ENCODE data around the gene ZNF883. TPM values are rescaled to one million over a fixed set of nuclear protein-coding genes. Genes with fewer than 3 reads are reported as not detected.

Gene ZNF883
- total RNA-seq, 2 experiments from 2014 or later, result 1.1 to 1.6 TPM

GRCh38 chr9:112945620-112946208 lies 66.3 kb downstream of the ZNF883 start:
- TF ChIP-seq CTCF (IDR thresholded peaks at IDR 0.05), result no peak
- Mint-ChIP-seq H3K27me3 (peaks cover 15% of the 10 kb centered on the region), H3K36me3 (ENCODE audit: low read depth) (no peaks in the 10 kb centered on the region), H3K27ac (no peak overlapping the region), H3K4me1 (ENCODE audit: low read depth) (no peaks in the 10 kb centered on the region), H3K9me3 (peaks cover 17% of the 10 kb centered on the region), H3K4me3 (no peak overlapping the region)
- ChIA-PET CTCF (interaction anchor here (1.3 to 1.7 kb wide), 2 partner anchors 11 to 43 kb away, joined by 3 to 4 read pairs; no protein-coding TSS in a partner anchor), POLR2A (no interaction called here)
- intact Hi-C loops (cut with micrococcal nuclease), result no loop called here
- ATAC-seq (peak; percentile 49), DNase-seq (peak; percentile 11)

GRCh38 chr9:112939418-112939817 lies 72.6 kb downstream of the ZNF883 start:
- Mint-ChIP-seq H3K4me3 (no peak overlapping the region), H3K27ac (no peak overlapping the region), H3K9me3 (no peaks in the 10 kb centered on the region), H3K4me1 (ENCODE audit: low read depth) (no peaks in the 10 kb centered on the region), H3K27me3 (peaks cover 9% of the 10 kb centered on the region), H3K36me3 (ENCODE audit: low read depth) (no peaks in the 10 kb centered on the region)
- DNase-seq, result no peak
- TF ChIP-seq CTCF (IDR thresholded peaks at IDR 0.05), result no peak
- ATAC-seq, result no peak
- CTCF ChIA-PET, result no interaction called here
- POLR2A ChIA-PET, result no interaction called here
- intact Hi-C loops (cut with micrococcal nuclease), result no loop called here

- no peak for DNase-seq
- no peak for ATAC-seq
- H3K36me3 Mint-ChIP-seq (ENCODE audit: low read depth), result no peaks in the 10 kb centered on the region
- CTCF ChIA-PET, result interaction anchor here (1.0 to 1.8 kb wide), 3 partner anchors 10 to 31 kb away, joined by 3 to 7 read pairs (median 3); no protein-coding TSS in a partner anchor
- H3K4me3 Mint-ChIP-seq, result no peak overlapping the region
- H3K27me3 Mint-ChIP-seq, result peaks cover 16% of the 10 kb centered on the region
- intact Hi-C loops (cut with micrococcal nuclease), result no loop called here
- H3K4me1 Mint-ChIP-seq (ENCODE audit: low read depth), result no peaks in the 10 kb centered on the region
- POLR2A ChIA-PET, result no interaction called here
- H3K27ac Mint-ChIP-seq, result no peak overlapping the region
- H3K9me3 Mint-ChIP-seq, result no peaks in the 10 kb centered on the region
- TF ChIP-seq CTCF (IDR thresholded peaks at IDR 0.05), result no peak
Observed at GRCh38 chr9:112933696-112934095, 78.3 kb downstream of the ZNF883 start.

GRCh38 chr9:112925058-112925641 lies 86.8 kb downstream of the ZNF883 start:
- H3K9me3 Mint-ChIP-seq, result no peaks in the 10 kb centered on the region
- DNase-seq (peak; percentile 37), ATAC-seq (no peak)
- H3K27ac Mint-ChIP-seq, result no peak overlapping the region
- peak; percentile 39 for TF ChIP-seq CTCF (IDR thresholded peaks at IDR 0.05)
- H3K4me3 Mint-ChIP-seq, result no peak overlapping the region
- H3K4me1 Mint-ChIP-seq (ENCODE audit: low read depth), result peaks cover 4% of the 10 kb centered on the region
- no peaks in the 10 kb centered on the region for H3K36me3 Mint-ChIP-seq (ENCODE audit: low read depth)
- intact Hi-C loops (cut with micrococcal nuclease), result no loop called here
- H3K27me3 Mint-ChIP-seq, result peaks cover 19% of the 10 kb centered on the region
- POLR2A ChIA-PET, result no interaction called here
- CTCF ChIA-PET, result interaction anchor here (1.2 to 1.4 kb wide), 2 partner anchors 16 to 187 kb away, joined by 4 to 5 read pairs; no protein-coding TSS in a partner anchor

GRCh38 chr9:112921549-112921948 lies 90.4 kb downstream of the ZNF883 start:
- peaks cover 4% of the 10 kb centered on the region for H3K4me1 Mint-ChIP-seq (ENCODE audit: low read depth)
- ChIA-PET CTCF (interaction anchor here (1.6 to 3.8 kb wide), 2 partner anchors 19 to 191 kb away, joined by 6 to 16 read pairs; no protein-coding TSS in a partner anchor), POLR2A (interaction anchor here (0.6 kb wide), 1 partner anchor 191 kb away, joined by 3 read pairs; no protein-coding TSS in a partner anchor)
- no peak for DNase-seq
- H3K36me3 Mint-ChIP-seq (ENCODE audit: low read depth), result no peaks in the 10 kb centered on the region
- H3K4me3 Mint-ChIP-seq, result no peak overlapping the region
- intact Hi-C loops (cut with micrococcal nuclease), result loop anchor here (5.0 kb wide), 1 partner anchor 191 kb away; no protein-coding TSS in a partner anchor
- no peaks in the 10 kb centered on the region for H3K9me3 Mint-ChIP-seq
- peak; percentile 58 for ATAC-seq
- H3K27ac Mint-ChIP-seq, result no peak overlapping the region
- H3K27me3 Mint-ChIP-seq, result peaks cover 18% of the 10 kb centered on the region
- TF ChIP-seq CTCF (IDR thresholded peaks at IDR 0.05), result peak; percentile 16

Data from activated CD8-positive, alpha-beta T cell treated with anti-CD3 and anti-CD28 coated beads for 36 hours (primary cell).